ENCODE data around the gene ALPI. TPM values are rescaled to one million over a fixed set of nuclear protein-coding genes. Genes with fewer than 3 reads are reported as not detected.
"Not testable (repeated sequence)": the region's sequence is repeated elsewhere in the genome, so short reads cannot be mapped to it uniquely, and the experiment has no call there.

Gene ALPI
- total RNA-seq, 2 donors from 2014 or later, result not detected

DNA sequence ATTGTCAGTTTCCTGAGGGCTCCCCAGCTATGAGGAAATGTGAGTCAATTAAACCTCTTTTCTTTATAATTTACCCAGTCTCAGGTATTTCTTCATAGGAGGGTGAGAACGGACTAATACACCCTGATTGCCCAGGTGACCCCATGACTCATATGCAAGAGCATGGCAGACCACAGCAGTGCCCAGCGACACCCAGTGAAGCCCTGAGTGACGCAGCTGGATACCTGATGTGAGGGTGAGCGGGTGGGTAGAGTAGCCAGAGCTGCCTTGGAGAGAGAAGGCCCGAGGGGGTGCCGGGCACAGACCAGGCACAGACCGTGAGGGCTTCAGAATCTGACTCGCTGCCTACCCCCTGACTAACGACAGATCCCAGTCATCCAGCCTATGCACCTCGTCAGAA is 33.9 kb upstream of the ALPI start:
- TF ChIP-seq, protein P1, sequence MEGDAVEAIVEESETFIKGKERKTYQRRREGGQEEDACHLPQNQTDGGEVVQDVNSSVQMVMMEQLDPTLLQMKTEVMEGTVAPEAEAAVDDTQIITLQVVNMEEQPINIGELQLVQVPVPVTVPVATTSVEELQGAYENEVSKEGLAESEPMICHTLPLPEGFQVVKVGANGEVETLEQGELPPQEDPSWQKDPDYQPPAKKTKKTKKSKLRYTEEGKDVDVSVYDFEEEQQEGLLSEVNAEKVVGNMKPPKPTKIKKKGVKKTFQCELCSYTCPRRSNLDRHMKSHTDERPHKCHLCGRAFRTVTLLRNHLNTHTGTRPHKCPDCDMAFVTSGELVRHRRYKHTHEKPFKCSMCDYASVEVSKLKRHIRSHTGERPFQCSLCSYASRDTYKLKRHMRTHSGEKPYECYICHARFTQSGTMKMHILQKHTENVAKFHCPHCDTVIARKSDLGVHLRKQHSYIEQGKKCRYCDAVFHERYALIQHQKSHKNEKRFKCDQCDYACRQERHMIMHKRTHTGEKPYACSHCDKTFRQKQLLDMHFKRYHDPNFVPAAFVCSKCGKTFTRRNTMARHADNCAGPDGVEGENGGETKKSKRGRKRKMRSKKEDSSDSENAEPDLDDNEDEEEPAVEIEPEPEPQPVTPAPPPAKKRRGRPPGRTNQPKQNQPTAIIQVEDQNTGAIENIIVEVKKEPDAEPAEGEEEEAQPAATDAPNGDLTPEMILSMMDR (IDR thresholded peaks at IDR 0.05), result no peak
- TF ChIP-seq POLR2AphosphoS5 (IDR thresholded peaks at IDR 0.05), result no peak
- TF ChIP-seq POLR2A (IDR thresholded peaks at IDR 0.05), result no peak
- no peaks in the 10 kb centered on the region for H3K36me3 ChIP-seq
- H3K9me3 ChIP-seq, result no peaks in the 10 kb centered on the region
- no peak overlapping the region for H3K27ac ChIP-seq
- DNase-seq (ENCODE audit: low spot score), result no peak
- H3K4me1 ChIP-seq (replicated peaks), result no peaks in the 10 kb centered on the region
- intact Hi-C loops (cut with DNase I), result no loop called here
- no peak overlapping the region for H3K4me3 ChIP-seq
- peaks cover 15% of the 10 kb centered on the region for H3K27me3 ChIP-seq (replicated peaks; ENCODE audit: insufficient read depth)
- WGBS, result 88% methylated on average over 10 of the region's 10 CpGs

DNA sequence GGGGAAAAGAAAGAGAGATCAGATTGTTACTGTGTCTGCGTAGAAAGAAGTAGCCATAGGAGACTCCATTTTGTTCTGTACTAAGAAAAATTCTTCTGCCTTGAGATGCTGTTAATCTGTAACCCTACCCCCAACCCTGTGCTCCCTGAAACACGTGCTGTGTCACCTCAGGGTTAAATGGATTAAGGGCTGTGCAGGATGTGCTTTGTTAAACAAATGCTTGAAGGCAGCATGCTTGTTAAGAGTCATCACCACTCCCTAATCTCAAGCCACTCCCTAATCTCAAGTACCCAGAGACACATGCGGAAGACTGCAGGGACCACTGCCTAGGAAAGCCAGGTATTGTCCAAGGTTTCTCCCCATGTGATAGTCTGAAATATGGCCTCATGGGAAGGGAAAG is 33.0 kb upstream of the ALPI start:
- intact Hi-C loops (cut with DNase I); DNase-seq (ENCODE audit: low spot score); H3K4me1 ChIP-seq (replicated peaks); H3K4me3 ChIP-seq; H3K9me3 ChIP-seq; H3K36me3 ChIP-seq; H3K27ac ChIP-seq: not testable (repeated sequence)
- 53% methylated on average over 2 of the region's 3 CpGs for WGBS
- peaks cover 15% of the 10 kb centered on the region for H3K27me3 ChIP-seq (replicated peaks; ENCODE audit: insufficient read depth)

DNA sequence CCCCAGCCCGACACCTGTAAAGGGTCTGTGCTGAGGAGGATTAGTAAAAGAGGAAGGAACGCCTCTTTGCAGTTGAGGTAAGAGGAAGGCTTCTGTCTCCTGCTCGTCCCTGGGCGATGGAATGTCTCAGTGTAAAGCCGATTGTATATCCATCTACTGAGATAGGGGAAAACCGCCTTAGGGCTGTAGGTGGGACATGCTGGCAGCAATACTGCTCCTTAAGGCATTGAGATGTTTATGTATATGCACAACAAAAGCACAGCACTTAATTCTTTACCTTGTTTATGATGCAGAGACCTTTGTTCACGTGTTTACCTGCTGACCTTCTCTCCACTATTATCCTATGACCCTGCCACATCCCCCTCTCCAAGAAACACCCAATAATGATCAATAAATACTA is 32.5 kb upstream of the ALPI start:
- H3K27ac ChIP-seq; H3K4me3 ChIP-seq; H3K36me3 ChIP-seq; H3K9me3 ChIP-seq; H3K4me1 ChIP-seq (replicated peaks); intact Hi-C loops (cut with DNase I); DNase-seq (ENCODE audit: low spot score): not testable (repeated sequence)
- H3K27me3 ChIP-seq (replicated peaks; ENCODE audit: insufficient read depth), result peaks cover 15% of the 10 kb centered on the region
- WGBS, result 56% methylated on average over 7 of the region's 7 CpGs

DNA sequence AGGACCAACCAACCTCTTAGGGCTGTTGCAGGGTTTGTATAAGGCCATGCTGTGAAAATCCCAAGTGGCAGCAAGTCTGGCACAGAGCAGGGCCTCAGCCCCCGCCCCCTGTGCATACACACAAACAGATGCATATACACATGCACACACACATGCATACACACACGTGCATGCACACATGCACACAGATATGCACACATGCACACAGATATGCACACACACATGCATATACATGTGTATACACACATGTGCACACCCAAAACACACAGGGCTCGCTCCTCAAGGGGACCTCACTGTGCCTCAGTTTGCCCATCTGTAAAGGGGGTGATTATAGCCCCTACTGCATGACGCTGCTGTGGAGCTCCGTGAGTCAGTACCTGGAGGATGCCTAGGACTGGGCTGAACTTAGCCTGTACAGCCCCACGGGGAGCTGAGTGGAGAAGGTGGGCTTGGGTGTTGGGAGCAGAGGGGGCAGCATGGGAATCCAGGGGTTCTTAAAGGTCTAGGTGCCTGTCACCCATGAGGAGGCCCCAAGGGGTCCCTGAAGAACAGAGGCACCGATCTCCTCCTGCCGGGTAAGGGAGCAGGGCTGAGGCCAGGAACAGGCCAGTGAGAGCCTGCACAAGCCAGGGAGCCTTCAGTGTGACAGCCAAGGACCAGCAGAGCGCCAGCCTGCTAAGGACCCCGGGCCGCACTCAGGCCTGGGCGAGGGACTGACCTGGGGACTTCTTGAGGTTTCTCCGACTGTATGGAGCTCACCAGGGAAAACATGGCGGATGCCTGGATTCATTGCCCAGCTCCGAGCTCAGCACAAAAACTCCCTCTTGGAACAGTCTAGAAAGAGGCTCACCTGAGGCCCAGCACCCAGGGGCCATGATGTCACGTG is 24.0 kb upstream of the ALPI start:
- Histone ChIP-seq H3K4me1 (replicated peaks) (no peaks in the 10 kb centered on the region), H3K27me3 (replicated peaks; ENCODE audit: insufficient read depth) (no peaks in the 10 kb centered on the region), H3K9me3 (no peaks in the 10 kb centered on the region), H3K36me3 (no peaks in the 10 kb centered on the region), H3K4me3 (no peak overlapping the region), H3K27ac (no peak overlapping the region)
- DNase-seq (ENCODE audit: low spot score), result no peak
- WGBS, result 93% methylated on average over 12 of the region's 16 CpGs
- intact Hi-C loops (cut with DNase I), result no loop called here
- TF ChIP-seq, protein P1 (IDR thresholded peaks at IDR 0.05), result no peak
- TF ChIP-seq POLR2A (IDR thresholded peaks at IDR 0.05) (no peak), POLR2AphosphoS5 (IDR thresholded peaks at IDR 0.05) (no peak)

DNA sequence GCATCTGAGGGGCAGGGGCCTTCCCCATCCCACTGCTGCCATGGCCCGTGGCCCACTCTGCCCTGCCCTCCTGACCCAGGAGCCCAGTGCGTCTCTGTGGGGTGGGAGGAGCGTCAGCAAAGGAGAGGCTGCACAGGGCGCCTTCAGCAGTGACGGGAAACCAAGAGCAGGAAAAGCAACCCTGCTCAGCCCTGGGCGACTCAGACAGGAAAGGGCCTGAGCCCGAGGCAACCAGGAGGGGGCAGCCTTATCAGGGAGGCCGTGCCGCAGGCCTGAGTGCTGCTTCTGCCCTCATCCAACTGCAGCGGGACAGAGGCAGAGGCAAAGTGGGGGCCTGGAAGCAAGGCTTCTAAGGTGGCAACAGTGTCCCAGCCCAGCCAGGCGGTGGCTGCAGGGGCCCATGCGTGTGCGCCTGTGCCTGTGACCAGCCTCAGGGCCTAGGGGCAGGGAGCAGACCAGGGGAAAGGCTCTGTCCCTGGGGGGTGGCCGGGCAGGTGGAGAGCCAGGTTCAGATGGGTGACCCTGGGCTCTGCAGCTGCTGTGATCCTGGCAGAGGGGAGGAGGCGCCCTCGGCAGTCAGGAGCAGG is 23.3 kb upstream of the ALPI start:
- Histone ChIP-seq H3K27ac (no peak overlapping the region), H3K36me3 (no peaks in the 10 kb centered on the region), H3K9me3 (no peaks in the 10 kb centered on the region), H3K4me3 (no peak overlapping the region), H3K4me1 (replicated peaks) (no peaks in the 10 kb centered on the region), H3K27me3 (replicated peaks; ENCODE audit: insufficient read depth) (no peaks in the 10 kb centered on the region)
- intact Hi-C loops (cut with DNase I), result no loop called here
- TF ChIP-seq, protein P1 (IDR thresholded peaks at IDR 0.05), result no peak
- 94% methylated on average over 7 of the region's 16 CpGs for WGBS
- no peak for DNase-seq (ENCODE audit: low spot score)

DNA sequence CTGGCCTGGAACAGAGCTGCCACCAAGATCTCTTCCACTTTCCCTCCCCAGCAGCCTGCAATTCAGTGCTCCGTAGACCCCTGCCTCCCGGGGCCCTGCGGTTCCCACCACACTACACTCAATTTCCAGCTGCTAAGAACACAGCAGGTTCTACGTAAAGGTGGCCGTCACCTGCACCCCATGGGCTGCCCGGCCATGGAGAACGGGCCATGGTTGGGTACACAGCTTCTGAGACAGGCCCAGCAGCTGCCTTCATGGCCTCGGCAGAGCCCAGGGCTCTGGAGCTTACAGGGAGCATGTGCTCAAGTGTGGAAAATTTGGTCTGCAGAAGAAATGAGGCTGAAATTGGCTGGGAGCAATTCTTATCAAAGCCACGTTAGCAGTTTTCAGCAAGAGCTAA is 22.3 kb upstream of the ALPI start:
- H3K36me3 ChIP-seq; H3K27me3 ChIP-seq (replicated peaks; ENCODE audit: insufficient read depth); DNase-seq (ENCODE audit: low spot score); H3K4me3 ChIP-seq; H3K27ac ChIP-seq; H3K4me1 ChIP-seq (replicated peaks); H3K9me3 ChIP-seq; intact Hi-C loops (cut with DNase I): not testable (repeated sequence)
- WGBS, result 95% methylated on average over 8 of the region's 9 CpGs

Data from prostate gland (tissue), 2 donors.